HepG2 (cell line): ENCODE results near the gene DST. TPM values are rescaled to one million over a fixed set of nuclear protein-coding genes. Genes with fewer than 3 reads are reported as not detected.
A peak's percentile ranks its signal among the peaks of the same experiment; 100 is the strongest.

ENCODE experiments used
- ARNT ChIP-seq: fragments of 450-650 bp; IDR thresholded peaks from 2 replicates; pipeline ENCODE4 v1.6.1; 2017
- ELF4 ChIP-seq: sonication (generic); formaldehyde crosslinking; IDR thresholded peaks from 2 replicates; pipeline ENCODE4 v1.5.0; 2020; ENCODE audit warnings: missing genetic modification reagents, mild to moderate bottlenecking, moderate library complexity, borderline replicate concordance
- HIVEP1 ChIP-seq: sonication (generic); formaldehyde crosslinking; IDR thresholded peaks from 2 replicates; pipeline ENCODE4 v1.4.0; 2020; ENCODE audit warnings: mild to moderate bottlenecking, missing genetic modification reagents
- MLLT10 ChIP-seq: sonication (generic); formaldehyde crosslinking; IDR thresholded peaks from 2 replicates; pipeline ENCODE4 v1.4.0; 2020; ENCODE audit warnings: missing genetic modification reagents
- MTF2 ChIP-seq: sonication (generic); formaldehyde crosslinking; IDR thresholded peaks from 2 replicates; pipeline ENCODE4 v1.5.0; 2020; ENCODE audit warnings: missing genetic modification reagents, borderline replicate concordance
- NFKBIZ ChIP-seq: IDR thresholded peaks from 2 replicates; pipeline ENCODE4 v1.6.1; 2018; ENCODE audit warnings: missing genetic modification reagents, missing compliant biosample characterization
- ZBTB7B ChIP-seq: sonication (generic); formaldehyde crosslinking; IDR thresholded peaks from 2 replicates; pipeline ENCODE4 v1.4.0; 2020; ENCODE audit warnings: missing genetic modification reagents
- ZNF460 ChIP-seq: sonication (generic); formaldehyde crosslinking; IDR thresholded peaks from 2 replicates; pipeline ENCODE4 v1.5.1; 2020; ENCODE audit warnings: missing genetic modification reagents, mild to moderate bottlenecking, borderline replicate concordance
- ZSCAN21 ChIP-seq: sonication (generic); formaldehyde crosslinking; IDR thresholded peaks from 2 replicates; pipeline ENCODE4 v1.8.0; 2022; ENCODE audit warnings: mild to moderate bottlenecking, missing genetic modification reagents, moderate library complexity, borderline replicate concordance
- ZSCAN25 ChIP-seq: sonication (generic); formaldehyde crosslinking; IDR thresholded peaks from 2 replicates; pipeline ENCODE4 v1.8.0; 2022; ENCODE audit warnings: mild to moderate bottlenecking, missing genetic modification reagents
- polyA plus RNA-seq, 8 experiments: library from polyadenylated mRNA; depleted of rRNA in 3 of 8; stranded (reverse) in 7 of 8; unstranded in 1 of 8; fragments of >200 nt; fragmentation: Illumina TruSeq in 4 of 8; extraction: Trizol in 4 of 8; gene quantifications; 2 replicates each; pipeline versions ENCODE4 v1.2.1 to v1.2.3, GENCODE V29; 2011 to 2016; ENCODE audit warnings: low read depth in 4 of 8, missing spikeins in 1 of 8, mixed read lengths in 1 of 8; ENCODE audit not compliant: insufficient read depth in 1 of 8
- total RNA-seq, 5 experiments: library from RNA; depleted of rRNA; stranded (reverse); fragments of >200 nt; fragmentation: Illumina TruSeq; extraction: Trizol; gene quantifications; 2 replicates each; pipeline ENCODE4 v1.2.3, GENCODE V29; 2016; ENCODE audit warnings: low read depth in 1 of 5
- TF ChIP-seq, protein P1 (sequence below): sonication (generic); formaldehyde crosslinking; IDR thresholded peaks from 2 replicates; pipeline ENCODE4 v1.5.1; 2020; ENCODE audit warnings: mild to moderate bottlenecking, missing genetic modification reagents, borderline replicate concordance
- TF ChIP-seq, protein P2 (sequence below): IDR thresholded peaks from 2 replicates; pipeline ENCODE4 v1.6.1; 2016; ENCODE audit warnings: low read depth, borderline replicate concordance
- TF ChIP-seq, protein P3 (sequence below): sonication (generic); formaldehyde crosslinking; conservative IDR thresholded peaks from 2 replicates; pipeline ENCODE4 v1.4.0; 2020; ENCODE audit warnings: missing genetic modification reagents
- TF ChIP-seq, protein P4 (sequence below), 2 experiments: sonication (generic) in 1 of 2; formaldehyde crosslinking in 1 of 2; IDR thresholded peaks; 2 replicates each; pipeline versions ENCODE4 v1.4.0 to v1.6.1; 2018 to 2020; ENCODE audit warnings: missing genetic modification reagents in 2 of 2, borderline replicate concordance in 1 of 2, low read depth in 1 of 2, mild to moderate bottlenecking in 1 of 2, missing biosample characterization in 1 of 2
- TF ChIP-seq, protein P5 (sequence below): sonication (generic); formaldehyde crosslinking; IDR thresholded peaks from 2 replicates; pipeline ENCODE4 v1.4.0; 2020; ENCODE audit warnings: missing genetic modification reagents, mild to moderate bottlenecking, borderline replicate concordance
- TF ChIP-seq, protein P6 (sequence below): IDR thresholded peaks from 2 replicates; pipeline ENCODE4 v1.6.1; 2012; ENCODE audit warnings: low read depth, low read length, improper control_type of control experiment

DST gene
- total and polyA plus RNA-seq, 2 of the 13 experiments (the other 11 are each of a cell fraction or from before 2014, with no cell fraction given) = 64.4 to 89.0 TPM

DNA sequence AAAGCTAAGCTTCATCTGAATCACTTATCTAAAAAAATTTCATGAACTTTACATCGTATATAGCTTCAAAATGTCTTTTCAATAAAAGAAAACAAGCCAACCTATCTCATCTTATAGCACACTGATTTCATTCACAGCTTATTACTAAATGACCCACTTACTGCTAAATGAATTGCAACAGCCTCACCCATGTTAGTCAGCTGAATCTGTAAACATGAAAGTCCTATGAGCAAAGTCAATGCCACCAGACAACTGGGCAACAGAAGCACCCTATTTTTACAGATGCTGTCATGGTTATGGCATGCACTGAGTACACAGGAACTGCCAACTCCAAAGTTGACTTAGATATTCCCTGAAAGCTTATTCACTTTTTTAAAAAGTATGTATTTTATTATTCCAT lies 41.2 kb upstream of the DST start (continued):
- TF ChIP-seq, protein P1, sequence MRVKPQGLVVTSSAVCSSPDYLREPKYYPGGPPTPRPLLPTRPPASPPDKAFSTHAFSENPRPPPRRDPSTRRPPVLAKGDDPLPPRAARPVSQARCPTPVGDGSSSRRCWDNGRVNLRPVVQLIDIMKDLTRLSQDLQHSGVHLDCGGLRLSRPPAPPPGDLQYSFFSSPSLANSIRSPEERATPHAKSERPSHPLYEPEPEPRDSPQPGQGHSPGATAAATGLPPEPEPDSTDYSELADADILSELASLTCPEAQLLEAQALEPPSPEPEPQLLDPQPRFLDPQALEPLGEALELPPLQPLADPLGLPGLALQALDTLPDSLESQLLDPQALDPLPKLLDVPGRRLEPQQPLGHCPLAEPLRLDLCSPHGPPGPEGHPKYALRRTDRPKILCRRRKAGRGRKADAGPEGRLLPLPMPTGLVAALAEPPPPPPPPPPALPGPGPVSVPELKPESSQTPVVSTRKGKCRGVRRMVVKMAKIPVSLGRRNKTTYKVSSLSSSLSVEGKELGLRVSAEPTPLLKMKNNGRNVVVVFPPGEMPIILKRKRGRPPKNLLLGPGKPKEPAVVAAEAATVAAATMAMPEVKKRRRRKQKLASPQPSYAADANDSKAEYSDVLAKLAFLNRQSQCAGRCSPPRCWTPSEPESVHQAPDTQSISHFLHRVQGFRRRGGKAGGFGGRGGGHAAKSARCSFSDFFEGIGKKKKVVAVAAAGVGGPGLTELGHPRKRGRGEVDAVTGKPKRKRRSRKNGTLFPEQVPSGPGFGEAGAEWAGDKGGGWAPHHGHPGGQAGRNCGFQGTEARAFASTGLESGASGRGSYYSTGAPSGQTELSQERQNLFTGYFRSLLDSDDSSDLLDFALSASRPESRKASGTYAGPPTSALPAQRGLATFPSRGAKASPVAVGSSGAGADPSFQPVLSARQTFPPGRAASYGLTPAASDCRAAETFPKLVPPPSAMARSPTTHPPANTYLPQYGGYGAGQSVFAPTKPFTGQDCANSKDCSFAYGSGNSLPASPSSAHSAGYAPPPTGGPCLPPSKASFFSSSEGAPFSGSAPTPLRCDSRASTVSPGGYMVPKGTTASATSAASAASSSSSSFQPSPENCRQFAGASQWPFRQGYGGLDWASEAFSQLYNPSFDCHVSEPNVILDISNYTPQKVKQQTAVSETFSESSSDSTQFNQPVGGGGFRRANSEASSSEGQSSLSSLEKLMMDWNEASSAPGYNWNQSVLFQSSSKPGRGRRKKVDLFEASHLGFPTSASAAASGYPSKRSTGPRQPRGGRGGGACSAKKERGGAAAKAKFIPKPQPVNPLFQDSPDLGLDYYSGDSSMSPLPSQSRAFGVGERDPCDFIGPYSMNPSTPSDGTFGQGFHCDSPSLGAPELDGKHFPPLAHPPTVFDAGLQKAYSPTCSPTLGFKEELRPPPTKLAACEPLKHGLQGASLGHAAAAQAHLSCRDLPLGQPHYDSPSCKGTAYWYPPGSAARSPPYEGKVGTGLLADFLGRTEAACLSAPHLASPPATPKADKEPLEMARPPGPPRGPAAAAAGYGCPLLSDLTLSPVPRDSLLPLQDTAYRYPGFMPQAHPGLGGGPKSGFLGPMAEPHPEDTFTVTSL (CRISPR knock-in tag) = peak; percentile 98
- TF ChIP-seq ELF4 (CRISPR knock-in tag) (peak; percentile 59; the same call in 1 of the 2 replicates), MTF2 (CRISPR knock-in tag) (no peak), ZBTB7B (CRISPR knock-in tag) (0 out of 2 replicates have a peak, but pooled peaks have one; percentile 34), ARNT (no peak), ZSCAN21 (CRISPR knock-in tag) (no peak), ZNF460 (CRISPR knock-in tag) (no peak), ZSCAN25 (CRISPR knock-in tag) (no peak), HIVEP1 (CRISPR knock-in tag) (no peak), NFKBIZ (no peak), MLLT10 (CRISPR knock-in tag) (no peak)
- TF ChIP-seq, protein P2, sequence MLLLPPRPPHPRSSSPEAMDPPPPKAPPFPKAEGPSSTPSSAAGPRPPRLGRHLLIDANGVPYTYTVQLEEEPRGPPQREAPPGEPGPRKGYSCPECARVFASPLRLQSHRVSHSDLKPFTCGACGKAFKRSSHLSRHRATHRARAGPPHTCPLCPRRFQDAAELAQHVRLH (CRISPR knock-in tag) = 0 out of 2 replicates have a peak, but pooled peaks have one; percentile 31
- TF ChIP-seq, protein P3, sequence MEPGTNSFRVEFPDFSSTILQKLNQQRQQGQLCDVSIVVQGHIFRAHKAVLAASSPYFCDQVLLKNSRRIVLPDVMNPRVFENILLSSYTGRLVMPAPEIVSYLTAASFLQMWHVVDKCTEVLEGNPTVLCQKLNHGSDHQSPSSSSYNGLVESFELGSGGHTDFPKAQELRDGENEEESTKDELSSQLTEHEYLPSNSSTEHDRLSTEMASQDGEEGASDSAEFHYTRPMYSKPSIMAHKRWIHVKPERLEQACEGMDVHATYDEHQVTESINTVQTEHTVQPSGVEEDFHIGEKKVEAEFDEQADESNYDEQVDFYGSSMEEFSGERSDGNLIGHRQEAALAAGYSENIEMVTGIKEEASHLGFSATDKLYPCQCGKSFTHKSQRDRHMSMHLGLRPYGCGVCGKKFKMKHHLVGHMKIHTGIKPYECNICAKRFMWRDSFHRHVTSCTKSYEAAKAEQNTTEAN = peak; percentile 64; the same call in 1 of the 2 replicates
- TF ChIP-seq, protein P4, sequence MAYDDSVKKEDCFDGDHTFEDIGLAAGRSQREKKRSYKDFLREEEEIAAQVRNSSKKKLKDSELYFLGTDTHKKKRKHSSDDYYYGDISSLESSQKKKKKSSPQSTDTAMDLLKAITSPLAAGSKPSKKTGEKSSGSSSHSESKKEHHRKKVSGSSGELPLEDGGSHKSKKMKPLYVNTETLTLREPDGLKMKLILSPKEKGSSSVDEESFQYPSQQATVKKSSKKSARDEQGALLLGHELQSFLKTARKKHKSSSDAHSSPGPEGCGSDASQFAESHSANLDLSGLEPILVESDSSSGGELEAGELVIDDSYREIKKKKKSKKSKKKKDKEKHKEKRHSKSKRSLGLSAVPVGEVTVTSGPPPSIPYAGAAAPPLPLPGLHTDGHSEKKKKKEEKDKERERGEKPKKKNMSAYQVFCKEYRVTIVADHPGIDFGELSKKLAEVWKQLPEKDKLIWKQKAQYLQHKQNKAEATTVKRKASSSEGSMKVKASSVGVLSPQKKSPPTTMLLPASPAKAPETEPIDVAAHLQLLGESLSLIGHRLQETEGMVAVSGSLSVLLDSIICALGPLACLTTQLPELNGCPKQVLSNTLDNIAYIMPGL (CRISPR knock-in tag; IDR thresholded peaks at IDR 0.05; ENCODE audit: borderline replicate concordance in 1 of 2, low read depth in 1 of 2) = no peak
- TF ChIP-seq, protein P5, sequence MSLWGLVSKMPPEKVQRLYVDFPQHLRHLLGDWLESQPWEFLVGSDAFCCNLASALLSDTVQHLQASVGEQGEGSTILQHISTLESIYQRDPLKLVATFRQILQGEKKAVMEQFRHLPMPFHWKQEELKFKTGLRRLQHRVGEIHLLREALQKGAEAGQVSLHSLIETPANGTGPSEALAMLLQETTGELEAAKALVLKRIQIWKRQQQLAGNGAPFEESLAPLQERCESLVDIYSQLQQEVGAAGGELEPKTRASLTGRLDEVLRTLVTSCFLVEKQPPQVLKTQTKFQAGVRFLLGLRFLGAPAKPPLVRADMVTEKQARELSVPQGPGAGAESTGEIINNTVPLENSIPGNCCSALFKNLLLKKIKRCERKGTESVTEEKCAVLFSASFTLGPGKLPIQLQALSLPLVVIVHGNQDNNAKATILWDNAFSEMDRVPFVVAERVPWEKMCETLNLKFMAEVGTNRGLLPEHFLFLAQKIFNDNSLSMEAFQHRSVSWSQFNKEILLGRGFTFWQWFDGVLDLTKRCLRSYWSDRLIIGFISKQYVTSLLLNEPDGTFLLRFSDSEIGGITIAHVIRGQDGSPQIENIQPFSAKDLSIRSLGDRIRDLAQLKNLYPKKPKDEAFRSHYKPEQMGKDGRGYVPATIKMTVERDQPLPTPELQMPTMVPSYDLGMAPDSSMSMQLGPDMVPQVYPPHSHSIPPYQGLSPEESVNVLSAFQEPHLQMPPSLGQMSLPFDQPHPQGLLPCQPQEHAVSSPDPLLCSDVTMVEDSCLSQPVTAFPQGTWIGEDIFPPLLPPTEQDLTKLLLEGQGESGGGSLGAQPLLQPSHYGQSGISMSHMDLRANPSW (CRISPR knock-in tag) = no peak
- TF ChIP-seq, protein P6, sequence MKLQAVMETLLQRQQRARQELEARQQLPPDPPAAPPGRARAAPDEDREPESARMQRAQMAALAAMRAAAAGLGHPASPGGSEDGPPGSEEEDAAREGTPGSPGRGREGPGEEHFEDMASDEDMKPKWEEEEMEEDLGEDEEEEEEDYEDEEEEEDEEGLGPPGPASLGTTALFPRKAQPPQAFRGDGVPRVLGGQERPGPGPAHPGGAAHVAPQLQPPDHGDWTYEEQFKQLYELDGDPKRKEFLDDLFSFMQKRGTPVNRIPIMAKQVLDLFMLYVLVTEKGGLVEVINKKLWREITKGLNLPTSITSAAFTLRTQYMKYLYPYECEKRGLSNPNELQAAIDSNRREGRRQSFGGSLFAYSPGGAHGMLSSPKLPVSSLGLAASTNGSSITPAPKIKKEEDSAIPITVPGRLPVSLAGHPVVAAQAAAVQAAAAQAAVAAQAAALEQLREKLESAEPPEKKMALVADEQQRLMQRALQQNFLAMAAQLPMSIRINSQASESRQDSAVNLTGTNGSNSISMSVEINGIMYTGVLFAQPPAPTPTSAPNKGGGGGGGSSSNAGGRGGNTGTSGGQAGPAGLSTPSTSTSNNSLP = peak; percentile 95
